HG03135 (cell line): ENCODE data around the gene RAP1GAP2.
"Not testable (repeated sequence)": the region's sequence is repeated elsewhere in the genome, so short reads cannot be mapped to it uniquely, and the experiment has no call there.

ENCODE experiments used
- ATAC-seq: cut with Tn5 transposase; IDR thresholded peaks from one replicate; pipeline ENCODE4 v1.9.1; 2021; ENCODE audit warnings: mild to moderate bottlenecking, moderate library complexity; ENCODE audit not compliant: unreplicated experiment

Gene RAP1GAP2

DNA sequence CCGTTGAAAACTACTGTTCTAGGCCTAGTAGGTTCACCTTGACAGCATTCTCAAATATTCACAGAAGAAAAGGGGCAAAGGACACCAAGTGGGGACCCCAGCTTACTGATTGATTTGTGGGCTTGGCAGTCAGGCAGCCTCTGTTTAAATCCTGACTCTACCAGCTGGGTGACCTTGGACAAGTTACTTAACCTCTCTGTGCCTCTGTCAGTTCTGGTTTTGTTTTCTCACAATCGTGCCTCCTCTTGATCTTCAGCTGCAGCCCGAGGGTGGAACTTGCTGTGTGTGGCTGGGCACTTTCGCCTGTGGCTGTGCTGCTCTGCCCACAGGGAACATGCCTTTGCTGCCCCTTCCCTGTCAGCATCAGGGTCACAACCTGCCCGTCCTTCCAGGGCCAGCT lies 17.8 kb downstream of the RAP1GAP2 start:
- no peak for ATAC-seq

- ATAC-seq = peak; percentile 58
These were observed 18.5 kb downstream of the RAP1GAP2 start for GRCh38 chr17:2814481-2815341.

DNA sequence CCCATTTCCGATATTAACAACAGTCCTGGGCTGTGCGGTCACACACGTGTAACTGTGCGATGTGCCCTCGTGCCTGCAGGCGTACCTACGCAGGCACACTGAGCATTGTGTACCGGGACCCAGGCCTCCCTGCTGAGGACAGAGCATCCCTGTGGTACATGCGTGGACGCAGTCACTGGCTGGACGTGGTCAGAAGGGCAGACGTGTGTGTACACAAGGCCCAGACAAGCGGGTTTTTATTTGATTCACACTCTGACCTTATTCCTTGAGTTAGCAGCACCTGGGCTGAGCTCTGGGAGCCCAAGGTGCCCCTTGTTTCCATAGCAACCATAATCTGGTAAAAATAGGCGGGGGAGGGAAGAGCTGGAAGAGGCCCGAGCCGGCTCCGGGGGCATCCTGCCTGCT lies 19.5 kb downstream of the RAP1GAP2 start:
- ATAC-seq = no peak

GRCh38 chr17:2816688-2817087 lies 20.4 kb downstream of the RAP1GAP2 start:
- ATAC-seq = no peak

GRCh38 chr17:2819294-2819693 lies 23.1 kb downstream of the RAP1GAP2 start:
- ATAC-seq = not testable (repeated sequence)

GRCh38 chr17:2819921-2820501 lies 23.8 kb downstream of the RAP1GAP2 start:
- no peak for ATAC-seq

DNA sequence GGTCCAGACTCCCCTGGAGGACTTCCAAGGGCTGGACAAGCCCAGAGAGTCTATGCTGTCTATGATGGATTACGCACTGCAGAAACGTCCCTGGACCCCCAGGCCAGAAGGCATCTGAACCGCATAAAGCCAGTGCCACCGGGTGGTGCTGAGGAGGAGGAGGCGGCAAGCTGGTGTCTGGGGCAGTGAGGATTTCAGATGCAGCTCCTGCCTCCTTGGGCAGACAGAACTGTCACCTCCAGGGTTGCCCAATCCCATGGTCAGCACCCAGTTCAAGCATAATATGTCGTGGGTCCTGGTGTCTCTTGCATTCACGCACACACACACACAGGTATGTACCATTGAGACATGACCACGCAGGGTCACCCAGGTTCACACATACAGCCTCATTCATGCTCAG lies 25.6 kb downstream of the RAP1GAP2 start:
- no peak for ATAC-seq

GRCh38 chr17:2822358-2822757 lies 26.1 kb downstream of the RAP1GAP2 start:
- no peak for ATAC-seq

DNA sequence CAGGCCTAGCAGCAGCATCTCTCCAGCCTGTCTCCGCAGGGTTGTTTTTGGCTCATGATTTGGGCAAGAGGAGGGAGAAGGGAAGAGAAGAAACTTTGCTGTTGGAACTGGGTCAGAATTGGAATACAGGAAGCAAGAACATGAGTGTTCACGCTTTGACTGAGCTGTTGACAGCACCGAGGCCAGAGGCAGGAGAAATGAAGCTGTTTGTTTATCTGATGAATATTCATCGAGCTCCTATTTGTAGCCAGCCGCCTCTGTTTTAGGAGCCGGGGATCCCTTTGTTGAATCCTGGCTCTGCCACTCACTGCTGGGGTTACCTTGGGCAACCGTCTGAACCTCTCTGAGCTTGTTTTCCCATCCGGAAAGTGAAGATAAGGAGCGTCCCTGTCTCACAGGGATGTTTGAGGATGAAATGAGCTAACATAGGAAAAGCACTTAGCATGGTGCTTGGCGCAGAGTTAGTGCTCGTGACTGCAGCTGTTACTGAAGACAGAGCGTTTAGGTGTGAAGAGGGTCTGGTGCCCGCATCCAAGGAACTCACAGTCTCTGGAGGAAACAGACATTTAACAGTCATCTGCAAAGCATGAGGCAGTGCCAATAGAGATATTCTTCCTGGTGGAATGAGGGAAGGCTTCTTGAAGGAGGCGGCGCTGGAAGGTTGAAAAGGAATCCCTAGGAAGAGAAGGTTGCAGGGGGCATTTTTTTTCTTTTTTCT lies 29.2 kb downstream of the RAP1GAP2 start:
- ATAC-seq = no peak

DNA sequence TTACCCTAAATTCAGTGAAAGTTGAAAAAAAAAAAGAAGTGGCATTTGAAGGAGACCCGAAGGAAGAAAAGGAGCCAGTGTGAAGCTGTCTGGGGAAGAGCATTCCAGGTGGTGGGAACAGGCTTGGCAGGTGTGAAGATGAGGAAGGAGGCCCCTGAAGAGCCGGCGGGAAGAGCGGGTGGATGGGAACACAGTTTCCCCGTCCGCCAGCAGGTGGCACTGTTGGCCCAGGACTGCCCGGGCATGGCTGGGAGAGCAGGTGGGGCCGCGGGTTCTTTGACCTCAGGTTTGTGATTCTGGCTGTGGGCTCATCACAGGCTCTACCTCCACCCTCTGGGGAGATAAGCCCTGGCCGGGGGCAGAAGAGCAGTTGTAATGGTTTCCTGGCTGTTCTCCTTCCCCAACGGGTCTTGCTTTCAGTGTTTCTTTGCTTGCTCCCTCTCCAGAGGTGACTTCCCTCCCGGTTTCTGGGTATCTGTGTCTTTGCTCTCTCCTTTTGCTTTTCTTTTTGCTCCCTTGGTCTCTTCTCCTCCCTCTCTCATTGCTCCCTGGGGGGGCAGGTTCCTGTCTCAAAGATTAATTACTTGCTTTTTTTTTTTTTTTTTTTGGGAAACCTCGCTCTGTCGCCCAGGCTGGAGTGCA lies 32.3 kb downstream of the RAP1GAP2 start:
- ATAC-seq = no peak

DNA sequence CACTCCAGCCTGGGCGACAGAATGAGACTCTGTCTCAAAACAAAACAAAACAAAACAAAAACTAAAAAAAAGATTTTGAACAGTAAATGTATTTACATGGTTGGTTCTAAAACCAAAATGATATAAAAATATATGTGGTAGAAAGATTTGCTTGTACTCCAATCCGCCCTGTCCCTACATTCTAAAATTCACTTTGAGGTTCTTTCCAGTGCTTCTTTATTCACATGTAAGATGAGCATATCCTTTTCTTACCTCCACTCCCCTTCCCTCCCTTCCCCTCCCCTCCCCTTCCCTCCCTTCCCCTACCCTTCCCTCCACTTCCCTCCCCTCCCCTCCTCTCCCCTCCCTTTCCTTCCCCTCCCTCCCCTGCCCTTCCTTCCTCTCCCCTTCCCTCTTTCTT lies 34.4 kb downstream of the RAP1GAP2 start:
- no peak for ATAC-seq

GRCh38 chr17:2835780-2836179 lies 39.5 kb downstream of the RAP1GAP2 start:
- no peak for ATAC-seq

DNA sequence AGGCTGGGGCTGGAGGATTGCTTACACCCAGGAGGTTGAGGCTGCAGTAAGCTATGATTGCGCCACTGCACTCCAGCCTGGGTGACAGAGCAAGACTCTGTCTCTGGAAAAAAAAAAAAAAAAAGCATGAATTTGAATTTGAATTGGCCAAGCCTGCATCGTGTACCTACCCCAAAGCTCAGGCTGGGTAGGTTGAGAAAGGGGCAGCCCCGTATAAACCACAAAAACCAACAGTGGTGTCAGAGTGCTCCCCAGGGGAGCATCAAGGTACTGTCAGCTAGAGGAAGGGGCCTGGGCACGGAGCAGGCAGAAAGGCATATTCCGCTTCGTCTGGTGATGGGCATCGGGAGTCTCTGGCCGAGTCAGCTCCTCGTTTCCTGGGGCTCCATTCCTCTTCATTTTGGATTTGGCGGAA lies 40.9 kb downstream of the RAP1GAP2 start:
- no peak for ATAC-seq

DNA sequence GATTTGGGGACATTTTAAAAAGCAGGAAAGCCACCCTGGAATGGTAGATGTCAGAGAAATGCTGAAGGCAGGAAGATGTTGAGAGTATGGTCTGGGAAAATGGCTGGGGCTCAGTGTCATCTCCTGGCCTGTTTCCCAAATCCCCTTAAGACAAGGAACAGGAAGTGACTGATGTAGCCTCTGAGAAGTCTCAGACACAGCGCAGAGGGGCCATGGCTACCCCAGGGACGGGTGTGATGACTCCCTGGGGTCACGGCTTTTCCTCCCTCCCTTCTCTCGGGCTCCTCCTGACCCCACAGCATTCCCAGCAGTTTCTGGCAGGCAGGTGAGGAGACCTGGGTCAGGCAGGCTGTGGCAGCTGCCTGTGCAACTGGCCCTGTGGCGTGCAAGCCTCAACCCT lies 45.4 kb downstream of the RAP1GAP2 start:
- ATAC-seq = no peak

GRCh38 chr17:2842464-2842863 lies 46.2 kb downstream of the RAP1GAP2 start:
- no peak for ATAC-seq

- ATAC-seq = no peak
These were observed 48.2 kb downstream of the RAP1GAP2 start for GRCh38 chr17:2844416-2844815.

GRCh38 chr17:2847381-2848333 lies 51.4 kb downstream of the RAP1GAP2 start:
- no peak for ATAC-seq

DNA sequence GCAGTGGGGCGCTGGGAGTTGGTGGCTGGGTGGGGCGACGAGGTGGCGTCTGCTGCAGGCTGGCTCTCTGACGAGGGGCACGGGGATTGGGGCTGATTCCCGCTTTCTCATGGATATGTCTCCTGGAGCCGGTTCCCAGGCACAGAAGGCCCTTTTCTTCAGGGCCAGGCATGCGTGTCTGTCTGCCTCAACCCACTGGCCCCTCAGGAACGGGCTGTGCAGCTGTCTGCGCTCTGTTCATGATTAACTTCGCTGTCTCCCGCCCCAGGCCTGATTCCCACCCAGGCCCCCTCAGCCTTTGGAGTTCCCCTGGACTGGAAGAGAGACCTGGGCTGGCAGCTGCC lies 53.1 kb downstream of the RAP1GAP2 start:
- no peak for ATAC-seq

GRCh38 chr17:2850991-2851390 lies 54.8 kb downstream of the RAP1GAP2 start:
- ATAC-seq = no peak

DNA sequence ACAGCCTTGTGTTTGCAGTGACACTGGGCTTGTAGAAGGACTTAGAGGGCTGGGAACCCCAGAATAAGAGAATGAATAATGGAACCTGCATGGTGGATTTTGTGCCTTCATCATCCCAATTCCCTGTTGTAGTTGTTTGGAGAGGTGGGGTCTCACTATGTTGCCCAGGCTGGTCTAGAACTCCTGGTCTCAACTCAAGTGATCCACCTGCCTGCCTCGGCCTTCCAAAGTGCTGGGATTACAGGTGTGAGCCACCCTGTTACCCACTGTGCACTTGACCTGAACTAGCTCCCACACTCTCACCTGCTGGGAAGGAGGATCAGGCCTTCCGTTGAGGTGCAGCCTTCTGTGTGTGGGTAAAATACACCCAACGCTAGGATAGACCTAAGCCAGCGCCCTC lies 55.4 kb downstream of the RAP1GAP2 start:
- no peak for ATAC-seq
